ENCODE measurements around the gene MSH3.

MSH3 gene

DNA sequence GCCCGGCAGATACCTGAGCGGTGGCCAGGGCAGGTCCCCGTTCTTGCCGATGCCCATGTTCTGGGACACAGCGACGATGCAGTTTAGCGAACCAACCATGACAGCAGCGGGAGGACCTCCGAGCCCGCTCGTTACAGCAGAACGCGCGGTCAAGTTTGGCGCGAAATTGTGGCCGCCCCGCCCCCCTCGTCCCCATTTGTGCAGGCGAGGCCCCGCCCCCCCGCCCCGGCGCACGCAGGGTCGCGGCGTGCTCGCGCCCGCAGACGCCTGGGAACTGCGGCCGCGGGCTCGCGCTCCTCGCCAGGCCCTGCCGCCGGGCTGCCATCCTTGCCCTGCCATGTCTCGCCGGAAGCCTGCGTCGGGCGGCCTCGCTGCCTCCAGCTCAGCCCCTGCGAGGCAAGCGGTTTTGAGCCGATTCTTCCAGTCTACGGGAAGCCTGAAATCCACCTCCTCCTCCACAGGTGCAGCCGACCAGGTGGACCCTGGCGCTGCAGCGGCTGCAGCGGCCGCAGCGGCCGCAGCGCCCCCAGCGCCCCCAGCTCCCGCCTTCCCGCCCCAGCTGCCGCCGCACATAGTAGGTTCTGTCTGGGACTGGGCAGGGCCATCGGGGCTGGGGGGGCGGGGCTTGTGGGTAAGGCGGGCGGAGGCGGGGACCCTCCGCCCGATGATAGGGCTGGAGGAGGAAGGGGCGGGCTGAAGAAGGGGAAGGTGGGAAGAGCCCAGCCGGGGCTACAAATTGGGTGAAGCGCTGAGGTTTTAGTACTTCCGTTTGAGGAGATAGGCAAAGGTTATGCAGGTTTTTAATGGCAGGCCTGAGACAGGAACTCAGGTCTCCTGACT is at the start of gene MSH3, which contains the start of gene DHFR:
Gene MSH3 (plus strand): TSS at position 262 of the 840 bp plus-strand sequence. CDS start 76 bp downstream, at position 338.
Gene DHFR (minus strand): TSS at position 593 of the 840 bp plus-strand sequence. CDS start 494 bp downstream, at position 99.
- Histone ChIP-seq H3K4me3 (ENCODE audit: low read depth in 1 of 2, low read length in 2 of 2) (peak within 1 kb of the TSS; percentile 80 to 89), H3K27me3 (ENCODE audit: control insufficient read depth in 1 of 2, insufficient read depth in 2 of 2, low read length in 2 of 2) (no peaks in the 10 kb centered on the region), H3K9me3 (ENCODE audit: control insufficient read depth in 1 of 2, low read length in 2 of 2) (no peaks in the 10 kb centered on the region), H3K9ac (ENCODE audit: low read depth in 1 of 2, low read length in 2 of 2) (peak within 1 kb of the TSS; percentile 58 to 91), H3K36me3 (ENCODE audit: control insufficient read depth in 1 of 2, insufficient read depth in 2 of 2, low read length in 2 of 2) (peaks cover 0 to 21% of the 10 kb centered on the region in 2 donors), H3K27ac (ENCODE audit: low read depth, low read length) (peak within 1 kb of the TSS; percentile 90), H3K4me1 (ENCODE audit: control insufficient read depth in 1 of 2, insufficient read depth in 2 of 2, low read length in 2 of 2) (peaks cover 14 to 19% of the 10 kb centered on the region in 2 donors)

DNA sequence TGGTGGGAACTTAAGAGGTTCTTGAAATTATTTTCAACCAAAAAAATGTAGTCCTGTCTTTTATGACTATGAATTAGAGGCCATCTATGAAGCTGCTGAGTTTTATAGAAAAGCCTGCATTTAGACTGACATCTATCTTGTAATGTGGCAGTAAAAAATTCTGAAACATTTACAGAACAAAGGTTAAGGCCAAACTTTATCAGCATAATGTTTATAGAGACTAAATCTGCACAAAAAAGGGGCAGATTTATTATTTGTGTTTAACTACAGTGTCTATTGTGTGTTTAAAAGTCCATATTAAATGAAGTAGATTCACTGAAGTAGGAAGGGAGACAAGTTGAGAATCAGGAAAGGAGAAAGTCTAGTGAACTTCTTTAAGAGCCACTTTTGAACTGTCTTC is 47.1 kb upstream of the MSH3 start:
- no peak overlapping the region for H3K4me3 ChIP-seq (ENCODE audit: low read depth in 1 of 2, low read length in 2 of 2)
- H3K36me3 ChIP-seq (ENCODE audit: control insufficient read depth in 1 of 2, insufficient read depth in 2 of 2, low read length in 2 of 2), result no peaks in the 10 kb centered on the region
- no peaks in the 10 kb centered on the region for H3K4me1 ChIP-seq (ENCODE audit: control insufficient read depth in 1 of 2, insufficient read depth in 2 of 2, low read length in 2 of 2)
- H3K27me3 ChIP-seq (ENCODE audit: control insufficient read depth in 1 of 2, insufficient read depth in 2 of 2, low read length in 2 of 2), result no peaks in the 10 kb centered on the region
- H3K27ac ChIP-seq (ENCODE audit: low read depth, low read length), result no peak overlapping the region
- no peak overlapping the region for H3K9ac ChIP-seq (ENCODE audit: low read depth in 1 of 2, low read length in 2 of 2)
- H3K9me3 ChIP-seq (ENCODE audit: control insufficient read depth in 1 of 2, low read length in 2 of 2), result peaks cover 0 to 2% of the 10 kb centered on the region in 2 donors

- no peaks in the 10 kb centered on the region for H3K36me3 ChIP-seq (ENCODE audit: control insufficient read depth in 1 of 2, insufficient read depth in 2 of 2, low read length in 2 of 2)
- H3K4me3 ChIP-seq (ENCODE audit: low read depth in 1 of 2, low read length in 2 of 2), result no peak overlapping the region
- H3K27me3 ChIP-seq (ENCODE audit: control insufficient read depth in 1 of 2, insufficient read depth in 2 of 2, low read length in 2 of 2), result no peaks in the 10 kb centered on the region
- no peak overlapping the region for H3K9ac ChIP-seq (ENCODE audit: low read depth in 1 of 2, low read length in 2 of 2)
- H3K4me1 ChIP-seq (ENCODE audit: control insufficient read depth in 1 of 2, insufficient read depth in 2 of 2, low read length in 2 of 2), result no peaks in the 10 kb centered on the region
- H3K9me3 ChIP-seq (ENCODE audit: control insufficient read depth in 1 of 2, low read length in 2 of 2), result peaks cover 0 to 2% of the 10 kb centered on the region in 2 donors
- no peak overlapping the region for H3K27ac ChIP-seq (ENCODE audit: low read depth, low read length)
Measured at GRCh38 chr5:80607832-80608231, 46.6 kb upstream of the MSH3 start.

DNA sequence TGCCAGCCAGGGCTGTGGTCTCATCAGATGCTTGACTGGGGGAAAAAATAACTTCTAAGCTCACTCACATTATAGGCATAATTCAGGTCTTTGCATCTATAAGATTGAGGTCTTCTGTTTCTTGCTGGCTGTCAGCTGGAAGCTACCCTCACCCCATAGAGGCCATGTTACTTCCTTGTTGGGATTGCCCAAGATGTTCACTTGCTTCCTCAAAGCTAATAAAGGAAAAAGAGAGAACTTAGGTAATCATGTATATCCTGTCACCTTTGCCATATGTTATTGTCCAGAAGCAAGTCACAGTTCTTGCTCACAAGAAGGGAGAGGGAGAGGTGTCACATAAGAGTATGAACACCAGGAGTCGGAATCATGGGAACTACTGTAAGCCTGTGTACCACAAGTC is 45.7 kb upstream of the MSH3 start:
- H3K9me3 ChIP-seq (ENCODE audit: control insufficient read depth in 1 of 2, low read length in 2 of 2), result peaks cover 0 to 2% of the 10 kb centered on the region in 2 donors

GRCh38 chr5:80609692-80610091 is 44.8 kb upstream of the MSH3 start:
- Histone ChIP-seq H3K27ac (ENCODE audit: low read depth, low read length) (no peak overlapping the region), H3K4me1 (ENCODE audit: control insufficient read depth in 1 of 2, insufficient read depth in 2 of 2, low read length in 2 of 2) (no peaks in the 10 kb centered on the region), H3K36me3 (ENCODE audit: control insufficient read depth in 1 of 2, insufficient read depth in 2 of 2, low read length in 2 of 2) (no peaks in the 10 kb centered on the region), H3K4me3 (ENCODE audit: low read depth in 1 of 2, low read length in 2 of 2) (no peak overlapping the region), H3K27me3 (ENCODE audit: control insufficient read depth in 1 of 2, insufficient read depth in 2 of 2, low read length in 2 of 2) (no peaks in the 10 kb centered on the region), H3K9ac (ENCODE audit: low read depth in 1 of 2, low read length in 2 of 2) (no peak overlapping the region), H3K9me3 (ENCODE audit: control insufficient read depth in 1 of 2, low read length in 2 of 2) (peaks cover 0 to 2% of the 10 kb centered on the region in 2 donors)

More for the DNA sequence above, 45.7 kb upstream of the MSH3 start:
- Histone ChIP-seq H3K27me3 (ENCODE audit: control insufficient read depth in 1 of 2, insufficient read depth in 2 of 2, low read length in 2 of 2) (no peaks in the 10 kb centered on the region), H3K27ac (ENCODE audit: low read depth, low read length) (no peak overlapping the region), H3K4me1 (ENCODE audit: control insufficient read depth in 1 of 2, insufficient read depth in 2 of 2, low read length in 2 of 2) (no peaks in the 10 kb centered on the region), H3K36me3 (ENCODE audit: control insufficient read depth in 1 of 2, insufficient read depth in 2 of 2, low read length in 2 of 2) (no peaks in the 10 kb centered on the region), H3K4me3 (ENCODE audit: low read depth in 1 of 2, low read length in 2 of 2) (no peak overlapping the region), H3K9ac (ENCODE audit: low read depth in 1 of 2, low read length in 2 of 2) (no peak overlapping the region)

- H3K27me3 ChIP-seq (ENCODE audit: control insufficient read depth in 1 of 2, insufficient read depth in 2 of 2, low read length in 2 of 2), result no peaks in the 10 kb centered on the region
- no peak overlapping the region for H3K9ac ChIP-seq (ENCODE audit: low read depth in 1 of 2, low read length in 2 of 2)
- no peak overlapping the region for H3K27ac ChIP-seq (ENCODE audit: low read depth, low read length)
- H3K4me1 ChIP-seq (ENCODE audit: control insufficient read depth in 1 of 2, insufficient read depth in 2 of 2, low read length in 2 of 2), result no peaks in the 10 kb centered on the region
- H3K4me3 ChIP-seq (ENCODE audit: low read depth in 1 of 2, low read length in 2 of 2), result no peak overlapping the region
- H3K36me3 ChIP-seq (ENCODE audit: control insufficient read depth in 1 of 2, insufficient read depth in 2 of 2, low read length in 2 of 2), result no peaks in the 10 kb centered on the region
- peaks cover 0 to 2% of the 10 kb centered on the region in 2 donors for H3K9me3 ChIP-seq (ENCODE audit: control insufficient read depth in 1 of 2, low read length in 2 of 2)
Measured at GRCh38 chr5:80615266-80615914, 39.1 kb upstream of the MSH3 start.

DNA sequence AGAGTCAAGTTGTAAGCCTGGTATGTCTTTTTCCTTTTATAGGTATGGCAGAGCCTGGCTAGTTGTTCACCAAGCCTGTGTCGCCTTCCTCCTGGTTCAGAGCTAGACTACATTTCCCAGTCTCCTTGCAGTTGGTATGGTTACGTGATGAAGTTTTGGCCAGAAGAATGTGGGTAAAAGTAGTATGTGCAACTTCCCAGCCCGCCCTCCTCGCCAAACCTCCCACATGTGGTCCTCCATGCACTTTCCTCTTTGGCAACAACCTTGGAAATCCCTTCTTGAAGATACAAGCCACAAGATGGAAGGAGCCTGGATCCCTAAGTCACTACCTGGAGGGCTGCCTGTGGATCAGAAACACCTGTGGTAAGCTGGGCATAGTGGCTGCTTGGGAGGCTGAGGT is 36.0 kb upstream of the MSH3 start:
- Histone ChIP-seq H3K9me3 (ENCODE audit: control insufficient read depth in 1 of 2, low read length in 2 of 2) (no peaks in the 10 kb centered on the region), H3K27me3 (ENCODE audit: control insufficient read depth in 1 of 2, insufficient read depth in 2 of 2, low read length in 2 of 2) (no peaks in the 10 kb centered on the region)

GRCh38 chr5:80619086-80619485 is 35.4 kb upstream of the MSH3 start:
- Histone ChIP-seq H3K36me3 (ENCODE audit: control insufficient read depth in 1 of 2, insufficient read depth in 2 of 2, low read length in 2 of 2) (no peaks in the 10 kb centered on the region), H3K4me1 (ENCODE audit: control insufficient read depth in 1 of 2, insufficient read depth in 2 of 2, low read length in 2 of 2) (peaks cover 0 to 6% of the 10 kb centered on the region in 2 donors), H3K27ac (ENCODE audit: low read depth, low read length) (no peak overlapping the region), H3K27me3 (ENCODE audit: control insufficient read depth in 1 of 2, insufficient read depth in 2 of 2, low read length in 2 of 2) (no peaks in the 10 kb centered on the region), H3K4me3 (ENCODE audit: low read depth in 1 of 2, low read length in 2 of 2) (no peak overlapping the region), H3K9me3 (ENCODE audit: control insufficient read depth in 1 of 2, low read length in 2 of 2) (no peaks in the 10 kb centered on the region), H3K9ac (ENCODE audit: low read depth in 1 of 2, low read length in 2 of 2) (no peak overlapping the region)

More for the DNA sequence above, 36.0 kb upstream of the MSH3 start:
- Histone ChIP-seq H3K9ac (ENCODE audit: low read depth in 1 of 2, low read length in 2 of 2) (no peak overlapping the region), H3K4me3 (ENCODE audit: low read depth in 1 of 2, low read length in 2 of 2) (no peak overlapping the region), H3K4me1 (ENCODE audit: control insufficient read depth in 1 of 2, insufficient read depth in 2 of 2, low read length in 2 of 2) (no peaks in the 10 kb centered on the region), H3K36me3 (ENCODE audit: control insufficient read depth in 1 of 2, insufficient read depth in 2 of 2, low read length in 2 of 2) (no peaks in the 10 kb centered on the region), H3K27ac (ENCODE audit: low read depth, low read length) (no peak overlapping the region)

GRCh38 chr5:80620211-80620610 is 34.2 kb upstream of the MSH3 start:
- H3K4me1 ChIP-seq (ENCODE audit: control insufficient read depth in 1 of 2, insufficient read depth in 2 of 2, low read length in 2 of 2), result peaks cover 0 to 7% of the 10 kb centered on the region in 2 donors
- no peak overlapping the region for H3K4me3 ChIP-seq (ENCODE audit: low read depth in 1 of 2, low read length in 2 of 2)
- H3K36me3 ChIP-seq (ENCODE audit: control insufficient read depth in 1 of 2, insufficient read depth in 2 of 2, low read length in 2 of 2), result no peaks in the 10 kb centered on the region
- H3K27ac ChIP-seq (ENCODE audit: low read depth, low read length), result no peak overlapping the region
- H3K9ac ChIP-seq (ENCODE audit: low read depth in 1 of 2, low read length in 2 of 2), result no peak overlapping the region
- no peaks in the 10 kb centered on the region for H3K9me3 ChIP-seq (ENCODE audit: control insufficient read depth in 1 of 2, low read length in 2 of 2)
- H3K27me3 ChIP-seq (ENCODE audit: control insufficient read depth in 1 of 2, insufficient read depth in 2 of 2, low read length in 2 of 2), result no peaks in the 10 kb centered on the region

GRCh38 chr5:80622756-80623155 is 31.7 kb upstream of the MSH3 start:
- H3K9ac ChIP-seq (ENCODE audit: low read depth in 1 of 2, low read length in 2 of 2), result no peak overlapping the region
- H3K9me3 ChIP-seq (ENCODE audit: control insufficient read depth in 1 of 2, low read length in 2 of 2), result no peaks in the 10 kb centered on the region
- no peaks in the 10 kb centered on the region for H3K27me3 ChIP-seq (ENCODE audit: control insufficient read depth in 1 of 2, insufficient read depth in 2 of 2, low read length in 2 of 2)
- no peaks in the 10 kb centered on the region for H3K36me3 ChIP-seq (ENCODE audit: control insufficient read depth in 1 of 2, insufficient read depth in 2 of 2, low read length in 2 of 2)
- H3K27ac ChIP-seq (ENCODE audit: low read depth, low read length), result no peak overlapping the region
- no peak overlapping the region for H3K4me3 ChIP-seq (ENCODE audit: low read depth in 1 of 2, low read length in 2 of 2)
- peaks cover 0 to 7% of the 10 kb centered on the region in 2 donors for H3K4me1 ChIP-seq (ENCODE audit: control insufficient read depth in 1 of 2, insufficient read depth in 2 of 2, low read length in 2 of 2)
